Measurements from ENCODE around the gene RASGRP1.

RASGRP1 gene

GRCh38 chr15:38536201-38536676, 28.4 kb downstream of the RASGRP1 start:
- no peak for DNase-seq (ENCODE audit: low read depth in 1 of 2, low spot score in 1 of 2)
- Histone ChIP-seq H3K27ac (replicated peaks) (no peak overlapping the region), H3K27me3 (ENCODE audit: insufficient read depth, poor library complexity, severe bottlenecking) (no peaks in the 10 kb centered on the region), H3K4me3 (replicated peaks; ENCODE audit: insufficient read depth, low read length) (no peak overlapping the region)
- no peak for TF ChIP-seq CTCF (IDR thresholded peaks at IDR 0.05; ENCODE audit: insufficient read depth, low read length)
- no peak for TF ChIP-seq REST (IDR thresholded peaks at IDR 0.05; ENCODE audit: insufficient replicate concordance, low read depth)
- no peak for TF ChIP-seq GABPA (IDR thresholded peaks at IDR 0.05; ENCODE audit: low read depth)

DNA sequence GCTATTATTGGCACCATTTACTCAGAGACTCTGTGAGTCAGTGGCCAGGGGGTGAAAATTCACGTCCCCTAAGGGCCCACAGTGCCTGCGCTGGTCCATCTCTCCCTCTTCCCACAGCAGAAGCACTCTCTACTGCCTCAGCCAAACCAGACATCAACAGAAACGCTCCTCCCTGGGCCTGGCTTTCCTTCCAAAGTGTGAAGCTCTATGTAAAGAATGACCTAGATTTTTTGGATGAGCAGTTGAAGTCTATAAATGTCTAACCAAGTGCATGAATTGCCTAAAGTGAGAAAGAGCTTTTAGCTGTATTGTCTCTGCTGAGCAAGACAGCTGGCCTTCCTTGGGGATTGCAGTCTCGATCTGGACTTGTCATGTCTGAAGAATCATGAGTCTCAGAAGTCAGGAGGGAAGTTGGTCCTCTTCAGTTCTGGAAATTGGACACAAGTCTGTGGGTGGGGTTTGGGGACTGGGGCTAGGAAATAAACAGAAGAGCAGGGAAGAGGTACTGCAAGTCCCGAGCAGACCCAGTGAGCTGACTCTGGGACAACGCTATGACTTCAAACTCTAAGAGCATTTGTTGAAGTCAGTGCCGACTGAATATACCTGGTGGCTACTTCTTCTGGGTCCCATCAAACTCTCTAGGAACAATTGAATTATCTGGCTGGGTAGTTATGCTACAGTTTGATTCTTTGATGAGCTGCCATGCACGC, 29.0 kb downstream of the RASGRP1 start:
- Histone ChIP-seq H3K4me3 (replicated peaks; ENCODE audit: insufficient read depth, low read length) (no peak overlapping the region), H3K27me3 (ENCODE audit: insufficient read depth, poor library complexity, severe bottlenecking) (peaks cover 3% of the 10 kb centered on the region), H3K27ac (replicated peaks) (no peak overlapping the region)
- no peak for TF ChIP-seq CTCF (IDR thresholded peaks at IDR 0.05; ENCODE audit: insufficient read depth, low read length)
- no peak for TF ChIP-seq REST (IDR thresholded peaks at IDR 0.05; ENCODE audit: insufficient replicate concordance, low read depth)
- TF ChIP-seq POLR2AphosphoS5 (IDR thresholded peaks at IDR 0.05; ENCODE audit: low read depth), result no peak
- no peak for TF ChIP-seq SPI1 (IDR thresholded peaks at IDR 0.05; ENCODE audit: borderline replicate concordance, low read depth)
- TF ChIP-seq GABPA (IDR thresholded peaks at IDR 0.05; ENCODE audit: low read depth), result no peak
- DNase-seq (ENCODE audit: low read depth in 1 of 2, low spot score in 1 of 2), result no peak

DNA sequence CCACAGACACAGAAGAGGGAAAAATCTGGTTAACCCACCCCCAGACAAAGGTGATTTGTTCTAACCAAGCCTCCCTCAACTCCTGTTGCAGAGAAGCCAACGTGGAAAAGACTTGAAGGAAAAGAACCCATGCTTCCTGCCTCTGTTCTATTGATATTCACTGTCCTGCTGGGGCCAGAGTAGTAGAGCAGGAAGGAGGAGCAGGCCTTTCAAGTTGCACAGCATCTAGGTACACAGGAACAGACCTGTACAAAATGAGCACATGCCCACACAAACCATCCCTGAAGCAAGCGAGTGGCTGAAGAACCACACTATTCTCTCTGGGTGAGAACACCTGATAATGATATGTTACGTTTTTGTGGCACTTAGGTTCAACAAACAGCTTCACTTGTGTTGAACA, 29.9 kb downstream of the RASGRP1 start:
- Histone ChIP-seq H3K27me3 (ENCODE audit: insufficient read depth, poor library complexity, severe bottlenecking) (peaks cover 3% of the 10 kb centered on the region), H3K27ac (replicated peaks) (no peak overlapping the region), H3K4me3 (replicated peaks; ENCODE audit: insufficient read depth, low read length) (no peak overlapping the region)
- TF ChIP-seq CTCF (IDR thresholded peaks at IDR 0.05; ENCODE audit: insufficient read depth, low read length) (no peak), REST (IDR thresholded peaks at IDR 0.05; ENCODE audit: insufficient replicate concordance, low read depth) (no peak), POLR2AphosphoS5 (IDR thresholded peaks at IDR 0.05; ENCODE audit: low read depth) (no peak), GABPA (IDR thresholded peaks at IDR 0.05; ENCODE audit: low read depth) (no peak), SPI1 (IDR thresholded peaks at IDR 0.05; ENCODE audit: borderline replicate concordance, low read depth) (no peak)
- no peak for DNase-seq (ENCODE audit: low read depth in 1 of 2, low spot score in 1 of 2)

Measured in HL-60 (cell line).